ENCODE results near the gene KDM4B.
"Not testable (repeated sequence)": the region's sequence is repeated elsewhere in the genome, so short reads cannot be mapped to it uniquely, and the experiment has no call there.

Gene KDM4B

DNA sequence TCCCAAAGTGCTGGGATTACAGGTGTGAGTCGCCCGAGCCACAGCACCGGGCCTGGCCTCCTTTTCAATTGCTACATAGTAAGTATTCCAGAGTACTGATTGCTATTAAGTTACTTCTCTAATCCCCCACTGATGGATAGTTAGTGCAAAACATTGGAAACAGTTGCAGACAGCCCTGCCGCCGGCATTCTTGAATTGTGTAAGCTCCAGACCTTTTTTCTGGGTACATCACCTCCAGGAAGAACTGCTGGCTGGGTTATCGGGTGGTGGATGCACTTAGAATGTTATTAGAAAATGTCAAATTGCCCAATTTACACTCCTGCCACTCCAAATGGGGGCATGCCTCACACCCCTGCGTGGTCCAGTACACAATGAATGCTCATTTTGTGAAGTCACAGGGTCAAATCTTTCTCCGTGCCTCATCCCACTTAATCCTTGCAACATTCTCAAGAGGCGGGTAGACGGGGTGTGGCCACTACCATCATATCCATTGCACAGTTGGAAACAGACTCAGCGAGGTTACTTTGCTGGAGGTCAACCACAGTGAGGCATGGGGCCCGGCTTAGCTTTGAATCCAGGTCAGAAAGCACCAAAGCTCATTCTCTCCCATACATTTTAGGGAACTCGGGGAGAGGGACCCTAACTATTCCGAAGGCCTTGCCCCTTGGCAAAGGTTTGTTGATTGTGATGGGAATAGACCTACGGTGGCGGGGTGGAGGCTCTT, 1.0 kb upstream of the KDM4B start:
- no peak for DNase-seq (ENCODE audit: low read depth, low spot score)

DNA sequence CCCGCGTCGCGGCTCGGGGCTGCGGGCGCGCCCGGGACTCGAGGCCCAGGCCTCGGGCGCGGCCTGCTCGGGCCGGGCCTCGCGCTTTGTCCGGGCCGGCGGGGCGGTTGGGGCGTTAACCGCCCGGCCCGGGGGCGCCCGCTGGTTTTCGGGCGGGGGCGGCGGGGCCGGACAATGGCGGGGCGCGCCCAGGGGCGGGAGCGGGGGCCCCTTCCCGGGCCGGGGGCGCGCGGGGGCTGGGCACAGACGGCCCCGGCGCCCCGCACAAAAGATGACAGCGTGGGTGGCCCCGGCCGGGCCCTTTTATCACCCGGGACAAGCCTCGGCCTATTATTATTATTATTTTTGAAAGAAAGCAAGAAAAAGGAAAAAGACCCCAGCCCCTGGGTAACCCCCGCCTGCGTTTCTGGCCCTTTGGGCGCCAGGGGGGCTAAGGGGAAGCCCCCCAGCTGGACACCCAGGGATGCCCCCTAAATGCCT, 419 bp downstream of the KDM4B start:
- no peak for DNase-seq (ENCODE audit: low read depth, low spot score)

DNA sequence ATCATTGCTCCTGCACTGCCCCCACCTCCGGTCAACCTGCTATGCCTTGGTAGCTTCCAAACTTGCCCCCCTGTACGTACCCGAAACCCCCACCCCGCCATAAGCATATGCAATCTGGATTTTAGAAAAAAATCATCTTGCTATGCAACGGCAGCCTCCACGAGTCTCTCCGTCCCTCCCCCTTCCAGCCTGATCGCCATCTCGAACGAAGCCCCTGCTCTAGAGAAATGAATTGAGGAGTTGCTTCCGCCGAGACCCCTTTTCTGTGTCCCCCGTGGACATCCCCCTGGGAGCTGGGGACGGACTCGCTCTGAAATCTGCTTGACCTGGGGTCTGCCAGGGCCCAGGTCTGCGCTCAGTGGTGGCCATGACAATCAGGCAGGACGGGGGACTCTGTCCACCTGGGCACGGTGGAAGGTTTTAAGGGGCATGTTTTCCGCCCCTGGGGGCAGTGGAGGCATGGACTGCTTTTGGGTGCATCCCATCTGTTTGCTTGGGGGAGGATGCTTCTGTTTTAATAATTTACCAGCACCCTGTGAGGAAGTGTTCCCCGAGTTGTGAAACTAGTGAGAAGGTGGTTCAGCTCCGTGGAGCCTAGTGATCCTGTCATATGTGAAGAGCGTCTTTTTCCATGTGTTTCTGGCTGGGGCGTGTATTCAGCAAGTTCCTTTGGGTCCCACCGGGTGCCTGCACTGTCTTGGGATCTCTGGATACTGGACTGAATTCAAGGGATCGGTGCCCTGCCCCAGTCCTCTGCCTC, 1.0 kb downstream of the KDM4B start:
- no peak for DNase-seq (ENCODE audit: low read depth, low spot score)

DNA sequence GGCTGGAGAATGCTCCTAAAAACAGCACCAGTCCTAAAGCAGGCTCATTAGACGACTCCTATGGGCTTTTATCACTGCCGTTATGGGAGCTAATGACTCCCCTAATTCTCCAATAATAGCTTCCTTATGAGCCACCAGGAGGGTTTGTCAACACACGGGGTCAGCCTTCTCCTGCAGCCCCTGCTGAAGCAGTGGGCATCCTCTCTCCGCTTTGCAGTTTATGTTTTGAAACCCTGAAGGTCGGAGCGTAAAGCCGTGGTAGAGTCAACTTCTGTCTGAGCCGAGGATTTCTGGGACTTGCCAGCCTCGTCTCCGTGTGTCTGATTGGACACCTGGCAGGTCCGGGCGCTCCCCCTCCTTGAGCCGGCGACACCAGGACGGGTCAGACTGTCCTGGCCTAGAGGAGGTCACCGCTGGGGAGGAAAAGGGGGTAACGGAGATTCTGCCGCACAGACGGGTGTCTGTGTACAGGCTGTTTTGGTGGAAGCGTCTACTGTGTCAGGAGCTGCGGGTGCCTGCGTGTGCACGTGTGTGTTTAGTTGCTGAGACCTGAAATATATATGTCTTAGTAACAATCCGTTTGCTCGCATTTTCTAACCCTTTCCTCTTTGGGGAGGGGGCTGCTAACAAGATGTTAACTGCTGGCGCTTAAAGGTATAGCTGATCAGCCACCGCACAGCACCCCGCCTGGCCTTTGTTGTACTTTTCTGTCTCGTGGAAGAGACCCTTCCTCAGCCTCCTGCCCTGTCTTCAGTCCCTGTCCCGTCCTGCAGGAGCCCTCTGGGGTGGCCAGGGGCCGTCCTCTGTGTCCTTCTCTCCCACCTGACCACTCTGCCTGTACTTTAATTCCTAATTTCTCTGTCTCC, 1.9 kb downstream of the KDM4B start:
- no peak for DNase-seq (ENCODE audit: low read depth, low spot score)

DNA sequence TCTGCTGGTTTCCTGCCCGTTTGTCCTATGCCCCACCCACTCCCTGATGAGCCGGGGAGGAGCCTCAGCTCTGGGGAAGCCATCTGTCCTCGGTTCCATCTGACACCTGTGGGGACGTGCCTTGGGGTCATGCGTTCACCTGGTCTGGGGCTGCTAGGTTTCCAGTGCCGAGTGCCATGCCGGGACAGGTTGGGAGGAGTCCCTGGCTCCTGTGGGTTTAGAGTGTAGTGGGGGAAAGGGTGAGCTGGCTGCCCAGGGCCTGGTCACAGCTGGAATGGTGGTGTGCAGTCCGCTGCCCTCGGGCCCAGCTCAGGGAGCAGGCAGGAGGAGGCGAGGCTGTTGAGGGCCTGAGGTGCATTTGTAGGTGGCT, 2.5 kb downstream of the KDM4B start:
- DNase-seq (ENCODE audit: low read depth, low spot score) = no peak

DNA sequence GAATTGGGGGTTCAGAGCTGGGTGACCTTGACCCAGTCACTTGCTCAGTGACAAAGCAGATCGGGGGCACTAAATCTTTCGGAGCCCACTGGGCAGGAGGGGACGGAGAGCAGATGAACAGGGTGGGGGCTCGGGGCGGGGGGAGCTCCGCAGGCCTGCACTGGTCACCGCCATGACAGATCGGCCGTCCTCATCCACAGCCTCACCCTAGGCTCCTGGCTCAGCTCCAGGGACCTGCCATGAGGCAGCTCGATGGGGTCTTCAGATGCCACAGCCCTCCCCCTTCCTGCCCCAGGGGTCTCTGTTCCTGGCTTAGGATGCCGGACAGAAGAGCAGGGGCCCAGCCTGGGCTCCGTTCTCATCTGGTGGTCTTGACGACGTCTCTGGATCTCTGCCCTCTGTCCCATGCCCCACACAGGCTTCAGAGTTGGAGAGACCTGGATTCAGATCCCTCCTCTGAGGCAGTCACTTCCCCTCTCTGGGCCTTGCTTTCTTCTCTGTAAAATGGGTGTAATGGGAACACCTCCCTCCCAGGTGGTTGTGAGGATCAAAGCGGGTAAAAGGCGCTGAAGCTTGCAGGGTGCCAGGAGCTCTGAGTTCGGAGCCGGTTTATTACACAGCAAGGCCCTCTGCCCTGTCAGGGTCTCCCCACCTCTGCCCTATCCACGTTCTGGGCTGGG, 3.0 kb downstream of the KDM4B start:
- no peak for DNase-seq (ENCODE audit: low read depth, low spot score)

DNA sequence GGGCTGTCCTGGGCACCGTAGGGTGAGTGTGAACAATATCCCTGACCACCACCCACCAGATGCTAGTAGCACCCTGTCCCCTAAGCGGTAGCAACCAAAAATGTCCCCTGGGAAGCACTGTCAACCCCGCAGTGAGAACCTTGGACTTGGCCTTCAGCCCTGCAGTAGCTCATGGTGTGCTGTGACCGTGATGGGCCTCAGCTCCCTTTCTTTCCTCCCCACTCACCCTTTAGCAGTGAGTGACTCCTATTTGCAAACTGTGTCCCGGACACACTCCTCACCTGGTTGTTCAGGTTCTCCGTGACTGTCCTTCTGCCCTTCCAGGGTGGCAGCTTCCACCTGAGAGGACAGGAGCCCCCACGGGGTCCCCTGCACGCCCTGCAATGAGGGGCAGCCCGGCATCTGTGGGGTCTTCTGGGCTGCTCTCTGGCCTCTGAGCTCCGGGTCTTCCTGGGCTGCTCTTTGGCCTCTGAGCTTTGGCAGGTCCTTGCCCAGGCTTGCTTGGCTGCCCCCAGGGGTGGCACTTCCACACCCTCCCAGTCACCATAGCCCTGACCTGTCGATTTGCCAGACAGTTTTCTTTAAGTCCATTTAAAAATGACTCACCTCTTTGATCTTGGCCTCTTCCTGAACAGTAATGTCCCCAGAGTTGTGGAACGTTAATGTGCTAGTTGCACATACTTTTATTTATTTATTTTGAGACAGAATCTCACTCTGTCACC, 3.8 kb downstream of the KDM4B start:
- no peak for DNase-seq (ENCODE audit: low read depth, low spot score)

DNA sequence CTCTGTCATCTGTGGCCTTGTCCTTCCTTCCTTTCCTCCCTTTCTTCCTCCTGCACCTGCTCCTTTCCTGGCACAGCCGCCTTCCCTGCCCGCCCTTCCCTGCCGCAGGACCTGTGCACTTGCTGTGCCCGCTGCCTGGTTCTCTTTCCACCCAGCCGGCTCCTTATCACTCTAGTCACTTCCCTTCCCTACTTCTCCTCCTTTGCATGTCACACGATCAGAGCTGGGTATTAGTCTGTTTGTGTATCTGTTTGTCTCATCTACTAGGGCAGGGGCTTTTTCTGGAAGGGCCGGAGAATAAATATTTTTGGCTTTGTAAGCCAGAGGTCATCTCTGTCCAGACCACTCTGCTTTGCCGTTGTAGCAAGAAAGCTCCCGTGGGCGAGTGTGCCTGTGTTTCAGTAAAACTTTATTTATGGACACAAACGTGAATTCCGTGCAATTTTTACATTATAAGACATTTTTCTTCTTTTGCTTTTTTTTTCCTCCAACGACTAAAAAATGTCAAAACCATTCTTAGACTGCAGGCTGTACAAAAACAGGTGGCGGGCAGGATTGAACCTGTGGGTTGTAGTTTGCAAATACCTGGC, 6.1 kb downstream of the KDM4B start:
- no peak for DNase-seq (ENCODE audit: low read depth, low spot score)

DNA sequence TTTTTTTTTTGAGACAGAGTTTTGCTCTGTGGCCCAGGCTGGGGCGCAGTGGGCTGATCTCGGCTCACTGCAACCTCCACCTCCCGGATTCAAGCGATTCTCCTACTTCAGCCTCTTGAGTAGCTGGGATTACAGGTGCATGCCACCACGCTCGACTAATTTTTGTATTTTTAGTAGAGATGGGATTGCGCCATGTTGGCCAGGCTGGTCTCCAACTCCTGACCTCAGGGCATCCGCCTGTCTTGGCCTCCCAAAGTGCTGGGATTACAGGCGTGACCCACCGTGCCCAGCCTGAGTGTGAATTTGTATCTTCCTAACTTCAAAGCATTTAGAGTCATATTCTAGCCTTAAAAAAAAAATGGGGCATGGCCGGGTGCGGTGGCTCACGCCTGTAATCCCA, 6.7 kb downstream of the KDM4B start:
- not testable (repeated sequence) for DNase-seq (ENCODE audit: low read depth, low spot score)

DNA sequence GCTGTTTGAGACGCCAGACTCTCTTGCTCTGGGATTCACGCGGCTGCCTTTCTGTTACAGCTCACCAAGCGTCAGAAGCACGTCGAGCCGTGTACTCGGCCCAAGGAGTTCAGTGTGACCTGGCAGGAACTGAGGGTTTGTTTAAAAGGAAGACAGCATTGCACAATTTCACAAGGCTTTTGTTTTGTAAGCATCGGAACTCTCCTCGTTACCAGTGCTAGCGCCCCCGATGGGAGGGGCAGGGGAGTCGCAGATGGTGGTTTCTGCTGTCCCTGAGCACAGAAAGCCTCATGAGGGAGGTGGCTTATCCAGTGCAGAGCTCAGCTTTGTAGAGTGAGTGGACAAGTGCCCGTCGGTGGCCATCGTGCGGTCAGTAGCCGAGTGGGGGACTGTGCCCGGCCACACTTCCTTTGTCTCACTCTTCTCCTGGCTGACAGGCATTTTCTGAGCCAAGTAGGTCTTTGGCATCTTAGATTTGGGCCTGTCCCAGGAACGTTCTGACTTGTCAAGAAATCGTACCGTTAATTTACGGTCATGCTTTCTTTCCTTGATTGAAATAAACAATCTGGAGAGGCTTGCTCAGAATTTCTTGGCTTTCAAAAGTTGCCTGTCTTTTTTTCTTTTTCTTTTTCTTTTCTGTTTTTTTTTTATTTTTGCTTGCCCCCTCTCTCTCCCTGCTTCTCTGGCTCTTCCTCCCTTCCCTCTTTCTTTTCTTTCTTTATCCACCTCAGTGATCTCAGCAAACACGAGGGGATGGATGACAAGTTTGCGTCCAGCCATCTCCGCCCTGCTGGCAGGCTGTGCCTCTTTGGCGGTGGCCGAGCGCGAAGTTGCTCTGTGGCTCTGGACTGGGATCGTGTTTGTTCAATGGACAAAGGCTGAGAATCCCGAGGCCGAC, 7.7 kb downstream of the KDM4B start:
- no peak for DNase-seq (ENCODE audit: low read depth, low spot score)

DNA sequence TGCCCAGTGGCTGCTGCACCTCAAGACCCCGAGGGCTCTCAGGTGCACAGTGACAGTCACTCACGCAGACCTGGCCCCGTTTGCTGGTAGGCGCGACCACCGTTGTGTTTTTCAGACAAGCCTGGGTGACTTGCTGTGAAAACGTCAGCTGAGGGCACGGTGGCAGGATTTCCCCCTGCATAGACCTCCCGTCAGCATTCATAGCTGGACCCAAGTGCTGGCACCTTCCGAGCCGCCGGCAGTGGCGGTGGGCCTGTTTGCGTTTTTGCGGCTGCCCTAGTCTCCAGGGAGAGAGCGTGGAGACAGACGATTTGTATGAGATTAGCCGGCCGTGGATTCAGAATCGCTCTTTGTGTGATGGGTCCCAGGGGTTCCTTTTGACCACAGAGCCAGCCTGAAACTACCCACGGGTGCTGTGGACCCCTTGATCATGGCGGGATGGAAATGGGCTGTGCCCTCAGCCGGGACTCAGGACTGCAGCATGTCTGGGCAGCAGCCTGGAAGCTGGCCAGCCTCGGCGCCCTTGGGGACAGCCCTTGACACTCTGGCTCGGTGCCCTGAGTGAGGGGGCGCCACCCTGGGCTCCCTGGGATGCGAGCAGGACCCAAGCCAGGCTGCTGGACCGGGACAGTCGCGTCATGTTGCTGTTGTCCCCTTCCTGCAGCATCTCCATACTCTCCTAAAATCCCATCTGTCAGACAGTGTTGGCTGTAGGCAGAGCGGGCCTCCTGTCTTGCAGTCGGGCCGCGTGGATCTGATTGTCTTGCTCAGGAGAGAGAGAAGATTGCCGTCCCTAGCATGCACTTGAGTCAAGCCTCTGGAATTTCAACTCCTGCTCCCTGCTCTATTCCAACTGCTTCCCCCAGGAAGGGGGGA, 8.6 kb downstream of the KDM4B start:
- peak; percentile 50 for DNase-seq (ENCODE audit: low read depth, low spot score)

DNA sequence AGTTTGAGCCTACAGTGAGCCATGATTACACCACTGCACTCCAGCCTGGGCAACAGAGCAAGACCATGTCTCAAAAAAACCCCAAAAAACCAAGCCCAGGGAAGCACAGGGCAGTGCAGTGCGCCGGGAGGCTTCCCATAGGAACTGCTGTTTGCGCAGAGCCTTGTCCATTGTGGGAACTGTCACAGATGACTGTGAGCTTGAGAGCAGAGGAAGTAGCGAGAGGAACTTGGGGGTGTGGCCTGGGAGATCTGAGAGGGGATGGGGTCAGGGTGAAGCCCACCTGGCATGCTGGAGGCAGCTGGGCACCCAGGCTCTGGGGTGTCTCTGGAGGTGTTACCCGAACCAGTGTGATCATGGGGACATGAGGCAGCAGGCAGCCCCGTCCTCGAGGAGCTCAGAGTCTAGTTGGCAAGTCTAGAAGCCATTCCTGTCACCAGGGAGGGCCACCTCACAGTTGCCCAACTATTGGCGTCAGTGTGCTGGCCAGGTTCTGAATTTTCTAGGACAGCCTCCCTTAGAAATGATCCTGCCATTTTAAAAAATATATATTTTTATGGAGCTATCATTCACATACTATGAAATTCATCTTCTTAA, 10.4 kb downstream of the KDM4B start:
- no peak for DNase-seq (ENCODE audit: low read depth, low spot score)

DNA sequence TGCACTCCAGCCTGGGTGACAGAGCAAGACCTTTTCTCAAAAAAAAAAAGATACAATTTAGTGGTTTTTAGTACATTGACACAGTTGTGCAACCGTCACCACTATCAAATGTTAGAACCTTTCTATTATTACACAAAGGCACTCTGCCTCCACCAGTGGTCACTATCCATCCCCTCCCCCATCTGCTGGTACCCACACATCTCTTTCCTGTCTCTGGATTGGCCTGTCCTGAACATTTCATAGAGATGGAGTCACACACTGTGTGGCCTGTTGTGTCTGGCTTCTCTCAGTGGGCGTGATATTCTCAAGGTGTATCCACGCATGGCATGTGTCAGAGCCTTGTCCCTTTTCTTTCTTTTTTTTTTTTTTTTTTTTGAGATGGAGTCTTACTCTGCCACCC, 11.2 kb downstream of the KDM4B start:
- no peak for DNase-seq (ENCODE audit: low read depth, low spot score)

DNA sequence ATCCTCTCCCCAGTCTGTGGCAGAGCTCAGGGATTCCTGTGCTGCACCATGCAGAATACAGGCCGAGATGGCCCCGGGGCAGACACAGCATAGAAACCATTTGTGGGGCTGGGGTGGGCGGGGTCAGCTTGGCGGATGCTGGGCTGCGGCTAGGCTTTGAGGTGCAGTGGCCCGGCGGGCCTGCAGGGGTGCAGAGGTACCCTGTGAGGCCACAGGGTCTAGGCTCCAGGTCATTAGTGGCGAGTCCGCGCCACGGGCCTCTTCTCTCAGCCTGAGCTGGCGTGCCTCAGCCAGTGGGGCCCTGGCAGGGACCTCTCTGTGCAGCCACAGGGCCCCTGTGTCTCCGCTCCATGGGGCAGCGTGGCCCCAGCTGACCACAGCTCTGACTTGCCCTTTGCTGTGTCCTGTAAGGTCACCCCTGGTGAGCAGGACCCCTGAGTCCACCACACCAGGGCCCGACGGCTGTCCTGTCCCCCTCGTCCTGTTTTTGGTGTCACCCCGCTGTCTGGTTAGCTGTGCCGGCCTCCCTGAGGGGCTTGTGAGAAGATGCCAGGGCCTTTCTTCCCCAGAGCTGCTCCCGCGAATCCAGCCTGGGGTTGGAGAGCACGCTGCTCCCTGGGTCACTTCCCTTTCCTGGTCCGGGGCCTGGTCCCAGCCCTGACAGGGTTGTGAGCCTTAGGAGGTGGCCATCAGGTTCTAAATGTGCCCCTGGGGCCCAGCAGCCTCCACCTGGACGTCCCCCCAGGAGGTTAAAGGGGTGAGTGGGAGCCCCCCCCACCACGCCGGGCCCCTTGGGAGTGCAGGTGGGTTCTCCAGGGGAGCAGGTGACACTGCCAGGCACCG, 12.1 kb downstream of the KDM4B start:
- DNase-seq (ENCODE audit: low read depth, low spot score) = no peak

DNA sequence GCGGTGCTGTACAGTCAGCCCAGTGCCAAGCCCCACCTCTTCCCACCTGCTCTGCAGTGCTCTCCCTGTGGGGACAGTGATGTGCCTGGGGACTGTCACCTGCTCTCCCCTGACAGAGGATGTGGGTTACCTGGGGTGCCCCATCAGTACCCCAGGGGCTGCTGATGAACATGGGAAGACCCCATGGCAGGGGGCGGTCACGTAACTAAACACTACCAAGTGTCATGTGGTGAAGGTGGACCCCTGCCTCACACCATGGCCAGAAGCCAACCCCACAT, 12.7 kb downstream of the KDM4B start:
- DNase-seq (ENCODE audit: low read depth, low spot score) = no peak

DNA sequence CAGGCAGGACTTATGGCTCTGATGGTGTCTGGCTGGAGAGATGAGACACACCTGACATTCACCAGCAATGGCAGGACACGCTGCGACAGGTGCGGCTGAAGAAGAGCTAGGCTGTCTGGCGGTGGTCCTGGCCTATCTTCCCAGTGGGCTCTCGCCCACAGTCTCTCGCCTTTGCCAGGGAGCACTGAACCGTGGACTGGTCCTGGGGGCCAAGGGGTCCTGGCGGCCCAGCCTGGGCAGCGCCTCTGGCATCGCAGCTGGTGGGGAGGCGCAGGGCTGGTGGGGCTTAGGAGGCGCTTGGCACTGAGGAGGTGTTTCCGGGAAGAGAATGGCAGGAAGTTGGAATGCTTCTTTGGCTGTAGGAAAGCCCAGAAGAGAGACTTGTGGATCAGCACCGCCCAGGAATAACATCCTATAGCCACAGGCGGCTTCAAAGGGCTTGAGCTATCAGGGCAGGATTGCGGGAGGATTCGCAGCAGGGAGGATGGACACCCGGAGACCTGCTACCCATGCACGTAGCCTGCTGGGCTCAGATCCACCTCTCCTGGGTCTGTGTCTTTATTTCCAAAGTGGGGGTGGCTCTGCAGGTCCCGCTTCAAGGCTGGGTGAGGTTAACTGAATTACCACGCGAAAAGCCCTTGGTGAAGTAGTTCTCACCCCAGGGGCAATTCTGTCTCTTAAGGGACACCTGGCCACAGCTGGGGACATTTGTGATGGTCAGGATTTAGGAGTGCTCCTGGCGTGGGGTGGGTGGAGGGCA, 14.6 kb downstream of the KDM4B start:
- DNase-seq (ENCODE audit: low read depth, low spot score) = no peak

DNA sequence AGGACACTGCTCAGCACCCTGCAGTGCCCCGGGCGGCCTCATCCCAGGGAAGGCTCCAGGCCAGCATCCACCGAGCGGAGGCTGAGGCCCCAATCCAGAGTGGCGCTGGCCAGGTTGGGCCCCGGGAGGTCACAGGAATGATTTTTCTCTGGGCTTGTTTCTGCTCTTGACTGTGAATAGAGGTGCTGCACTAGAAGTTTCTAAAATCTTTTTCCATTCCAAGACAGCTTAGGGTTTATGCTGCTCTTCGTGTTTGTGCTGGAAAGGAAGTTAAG, 15.1 kb downstream of the KDM4B start:
- DNase-seq (ENCODE audit: low read depth, low spot score) = no peak
